Measurements from ENCODE around the gene KLF11.

GRCh38 chr2:10031886-10032745 is 11.2 kb upstream of the KLF11 start:
- TF ChIP-seq, protein P1, sequence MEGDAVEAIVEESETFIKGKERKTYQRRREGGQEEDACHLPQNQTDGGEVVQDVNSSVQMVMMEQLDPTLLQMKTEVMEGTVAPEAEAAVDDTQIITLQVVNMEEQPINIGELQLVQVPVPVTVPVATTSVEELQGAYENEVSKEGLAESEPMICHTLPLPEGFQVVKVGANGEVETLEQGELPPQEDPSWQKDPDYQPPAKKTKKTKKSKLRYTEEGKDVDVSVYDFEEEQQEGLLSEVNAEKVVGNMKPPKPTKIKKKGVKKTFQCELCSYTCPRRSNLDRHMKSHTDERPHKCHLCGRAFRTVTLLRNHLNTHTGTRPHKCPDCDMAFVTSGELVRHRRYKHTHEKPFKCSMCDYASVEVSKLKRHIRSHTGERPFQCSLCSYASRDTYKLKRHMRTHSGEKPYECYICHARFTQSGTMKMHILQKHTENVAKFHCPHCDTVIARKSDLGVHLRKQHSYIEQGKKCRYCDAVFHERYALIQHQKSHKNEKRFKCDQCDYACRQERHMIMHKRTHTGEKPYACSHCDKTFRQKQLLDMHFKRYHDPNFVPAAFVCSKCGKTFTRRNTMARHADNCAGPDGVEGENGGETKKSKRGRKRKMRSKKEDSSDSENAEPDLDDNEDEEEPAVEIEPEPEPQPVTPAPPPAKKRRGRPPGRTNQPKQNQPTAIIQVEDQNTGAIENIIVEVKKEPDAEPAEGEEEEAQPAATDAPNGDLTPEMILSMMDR (IDR thresholded peaks at IDR 0.05): no peak
- TF ChIP-seq POLR2A (IDR thresholded peaks at IDR 0.05): no peak

Data from vagina (tissue), 2 donors.